ENCODE results near the gene MLLT1. TPM values are rescaled to one million over a fixed set of nuclear protein-coding genes. Genes with fewer than 3 reads are reported as not detected.
A peak's percentile ranks its signal among the peaks of the same experiment; 100 is the strongest.

MLLT1 gene
- total and polyA plus RNA-seq, 12 donors: 21.4 to 48.3 (median 31.7) TPM

GRCh38 chr19:6236310-6237291 lies 43.2 kb downstream of the MLLT1 start:
- peak in 1 of 2 donors; percentile 55 for DNase-seq
- no peaks in the 10 kb centered on the region for H3K27me3 ChIP-seq
- peaks cover 42 to 100% (median 83%) of the 10 kb centered on the region in 9 donors for H3K4me1 ChIP-seq
- H3K36me3 ChIP-seq: peaks cover 0 to 4% (median 0%) of the 10 kb centered on the region in 9 donors
- no peaks in the 10 kb centered on the region for H3K9me3 ChIP-seq
- peak overlapping the region in 8 of 10 donors; percentile 4 to 82 (median 37) for H3K27ac ChIP-seq
- intact Hi-C loops (cut with DNase I): loop anchor here in 4 of 10 donors (5.0 kb wide), 2 partner anchors 36 to 41 kb away; partner anchors contain the start of gene MLLT1 (in 1 of the 4)
- TF ChIP-seq, protein P1, sequence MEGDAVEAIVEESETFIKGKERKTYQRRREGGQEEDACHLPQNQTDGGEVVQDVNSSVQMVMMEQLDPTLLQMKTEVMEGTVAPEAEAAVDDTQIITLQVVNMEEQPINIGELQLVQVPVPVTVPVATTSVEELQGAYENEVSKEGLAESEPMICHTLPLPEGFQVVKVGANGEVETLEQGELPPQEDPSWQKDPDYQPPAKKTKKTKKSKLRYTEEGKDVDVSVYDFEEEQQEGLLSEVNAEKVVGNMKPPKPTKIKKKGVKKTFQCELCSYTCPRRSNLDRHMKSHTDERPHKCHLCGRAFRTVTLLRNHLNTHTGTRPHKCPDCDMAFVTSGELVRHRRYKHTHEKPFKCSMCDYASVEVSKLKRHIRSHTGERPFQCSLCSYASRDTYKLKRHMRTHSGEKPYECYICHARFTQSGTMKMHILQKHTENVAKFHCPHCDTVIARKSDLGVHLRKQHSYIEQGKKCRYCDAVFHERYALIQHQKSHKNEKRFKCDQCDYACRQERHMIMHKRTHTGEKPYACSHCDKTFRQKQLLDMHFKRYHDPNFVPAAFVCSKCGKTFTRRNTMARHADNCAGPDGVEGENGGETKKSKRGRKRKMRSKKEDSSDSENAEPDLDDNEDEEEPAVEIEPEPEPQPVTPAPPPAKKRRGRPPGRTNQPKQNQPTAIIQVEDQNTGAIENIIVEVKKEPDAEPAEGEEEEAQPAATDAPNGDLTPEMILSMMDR (IDR thresholded peaks at IDR 0.05): no peak
- ATAC-seq: no peak
- no peak overlapping the region for H3K4me3 ChIP-seq
- 70 to 71% methylated on average over 39 of the region's 39 CpGs for WGBS, 2 donors

DNA sequence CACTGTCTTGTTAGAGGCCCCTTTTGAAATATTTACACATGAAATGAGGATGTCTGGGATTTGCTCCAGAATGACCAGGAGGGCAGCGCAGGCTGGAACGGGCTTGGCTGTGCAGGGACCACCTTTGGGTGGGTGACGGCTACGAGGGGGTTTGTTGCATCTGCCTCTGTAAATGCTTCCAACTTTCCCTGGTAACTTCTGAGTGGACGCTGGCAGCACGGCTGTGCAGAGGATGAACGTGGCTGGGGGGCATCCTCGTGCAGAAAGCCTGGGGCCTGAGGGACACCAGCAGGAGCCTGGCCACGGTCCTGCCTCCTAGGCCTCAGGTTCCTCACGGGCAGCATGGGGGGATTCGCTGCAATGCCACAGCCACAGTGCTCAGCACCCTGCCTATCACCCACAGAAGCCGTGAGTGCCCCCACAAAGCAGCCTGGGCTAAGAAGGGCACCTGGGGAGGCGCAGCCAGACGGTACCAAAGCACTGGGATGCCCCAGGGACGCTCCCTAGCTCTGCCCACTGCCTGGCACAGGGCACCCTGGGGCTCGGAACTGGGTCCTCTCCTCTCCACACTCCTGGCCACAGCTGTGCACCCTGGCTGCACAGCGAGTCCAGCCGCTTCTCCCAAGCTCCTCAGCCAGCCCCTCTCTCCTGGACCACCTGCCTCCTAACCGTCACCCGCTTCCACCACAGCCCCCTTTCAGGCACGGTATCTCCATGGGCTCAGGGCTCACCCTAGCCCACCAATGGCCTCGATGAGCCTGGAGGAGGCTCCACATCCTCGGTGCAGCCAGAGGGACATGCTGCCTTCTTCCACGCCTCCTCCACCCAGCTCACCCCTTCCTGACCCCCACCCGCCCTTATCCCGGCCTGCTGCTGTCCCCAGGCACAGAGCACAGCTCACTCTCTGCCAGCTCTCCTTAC lies 44.5 kb downstream of the MLLT1 start:
- TF ChIP-seq, protein P1 (IDR thresholded peaks at IDR 0.05): no peak
- intact Hi-C loops (cut with DNase I): loop anchor here in 4 of 10 donors (5.0 kb wide), 2 partner anchors 37 to 42 kb away; partner anchors contain the start of gene MLLT1 (in 1 of the 4)
- peaks cover 42 to 94% (median 80%) of the 10 kb centered on the region in 9 donors for H3K4me1 ChIP-seq
- peaks cover 0 to 7% (median 0%) of the 10 kb centered on the region in 9 donors for H3K36me3 ChIP-seq
- ATAC-seq (no peak), DNase-seq (no peak)
- peak overlapping the region in 9 of 10 donors; percentile 12 to 85 (median 80) for H3K27ac ChIP-seq
- no peaks in the 10 kb centered on the region for H3K9me3 ChIP-seq
- no peak overlapping the region for H3K4me3 ChIP-seq
- WGBS, 2 donors: 85 to 87% methylated on average over 26 of the region's 26 CpGs
- no peaks in the 10 kb centered on the region for H3K27me3 ChIP-seq

DNA sequence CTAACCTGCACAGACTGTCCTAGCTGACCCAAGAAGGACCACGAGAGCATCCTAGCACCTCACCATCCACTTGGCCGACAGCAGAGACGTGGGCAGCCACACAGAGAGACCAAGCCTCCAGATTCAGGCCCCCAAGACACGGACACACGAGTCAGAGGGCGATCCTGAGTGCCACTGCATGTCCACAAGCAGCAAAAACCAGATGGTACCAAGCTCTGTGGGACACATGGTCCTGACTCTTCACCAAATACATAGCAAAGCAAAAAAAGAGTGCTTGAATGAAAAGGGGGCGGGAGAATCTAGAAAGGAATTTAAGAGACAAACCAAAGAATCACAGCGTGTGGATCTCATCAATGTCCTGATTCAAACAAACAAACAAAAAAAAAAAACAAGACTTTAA lies 45.2 kb downstream of the MLLT1 start:
- Histone ChIP-seq H3K27ac (peak overlapping the region; percentile 62 to 85 (median 81)), H3K36me3 (peaks cover 0 to 10% (median 0%) of the 10 kb centered on the region in 9 donors), H3K4me3 (no peak overlapping the region), H3K4me1 (peaks cover 42 to 87% (median 73%) of the 10 kb centered on the region in 9 donors), H3K9me3 (no peaks in the 10 kb centered on the region), H3K27me3 (no peaks in the 10 kb centered on the region)
- TF ChIP-seq, protein P1 (IDR thresholded peaks at IDR 0.05): no peak
- WGBS, 2 donors: 62 to 69% methylated on average over 8 of the region's 8 CpGs
- intact Hi-C loops (cut with DNase I): loop anchor here in 3 of 10 donors (5.0 kb wide), 2 partner anchors 38 to 43 kb away; partner anchors contain the start of gene MLLT1 (in 1 of the 3)
- no peak for DNase-seq
- no peak for ATAC-seq
